Common myeloid progenitor, CD34-positive (primary cell): ENCODE results near the gene CIC.
"Not testable (repeated sequence)": the region's sequence is repeated elsewhere in the genome, so short reads cannot be mapped to it uniquely, and the experiment has no call there.

Experiments used
- CTCF ChIA-PET: fragments of 350-600 bp; sonication (Branson Sonifier 250); formaldehyde crosslinking; loops from one replicate; lab custom pipeline; 2021; ENCODE audit warnings: antibody characterized with exemption; lab: Charles Lee
- POLR2A ChIA-PET: fragments of 350-600 bp; sonication (Branson Sonifier 250); formaldehyde crosslinking; loops from one replicate; lab custom pipeline; 2021; ENCODE audit warnings: antibody characterized with exemption; lab: Charles Lee
- DNase-seq, 3 donors: peaks; one replicate each; pipeline versions ENCODE4 v3.0.0 to v3.0.0-alpha.2; 2013
- H3K27ac ChIP-seq, 2 experiments: 1 replicate in 1 of 2; 2 replicates in 1 of 2; pipeline ENCODE4 v1.7.0; 2013; ENCODE audit warnings: inconsistent platforms in 2 of 2, low read length in 2 of 2, mild to moderate bottlenecking in 2 of 2, low read depth in 1 of 2, moderate library complexity in 1 of 2; ENCODE audit not compliant: severe bottlenecking in 2 of 2, insufficient read depth in 1 of 2, poor library complexity in 1 of 2
- H3K27me3 ChIP-seq, 5 experiments: replicated peaks in 2 of 5; 1 replicate in 3 of 5; 2 replicates in 2 of 5; pipeline versions ENCODE4 v1.6.1 to v1.7.0; 2013; ENCODE audit warnings: low read length in 4 of 5, mild to moderate bottlenecking in 2 of 5, moderate library complexity in 2 of 5, inconsistent platforms in 1 of 5; ENCODE audit not compliant: insufficient read depth in 5 of 5, control insufficient read depth in 4 of 5
- H3K36me3 ChIP-seq, 4 experiments: 1 replicate in 2 of 4; 2 replicates in 2 of 4; pipeline versions ENCODE4 v1.6.1 to v1.7.0; 2013; ENCODE audit warnings: low read length in 3 of 4, control low read depth in 1 of 4, mild to moderate bottlenecking in 1 of 4; ENCODE audit not compliant: control insufficient read depth in 4 of 4, insufficient read depth in 4 of 4
- H3K4me1 ChIP-seq, 4 experiments: 1 replicate in 3 of 4; 2 replicates in 1 of 4; pipeline versions ENCODE4 v1.6.1 to v1.7.1; 2013; ENCODE audit warnings: low read length in 3 of 4, mild to moderate bottlenecking in 3 of 4, control low read depth in 1 of 4, inconsistent platforms in 1 of 4, moderate library complexity in 1 of 4; ENCODE audit not compliant: control insufficient read depth in 4 of 4, insufficient read depth in 4 of 4; ENCODE audit errors: control extremely low read depth in 1 of 4
- H3K4me3 ChIP-seq, 7 experiments: 1 replicate in 4 of 7; 2 replicates in 3 of 7; pipeline versions ENCODE4 v1.5.1 to v1.7.0; 2013; ENCODE audit warnings: mild to moderate bottlenecking in 7 of 7, low read length in 6 of 7, moderate library complexity in 6 of 7, inconsistent platforms in 2 of 7, low read depth in 2 of 7, control low read depth in 1 of 7; ENCODE audit not compliant: insufficient read depth in 4 of 7, control insufficient read depth in 1 of 7; ENCODE audit errors: extremely low read depth in 1 of 7
- H3K9me3 ChIP-seq, 5 experiments: 1 replicate in 4 of 5; 2 replicates in 1 of 5; pipeline versions ENCODE4 v1.6.1 to v1.7.1; 2013; ENCODE audit warnings: low read length in 4 of 5, mild to moderate bottlenecking in 2 of 5, inconsistent platforms in 1 of 5, low read depth in 1 of 5, moderate library complexity in 1 of 5; ENCODE audit not compliant: control insufficient read depth in 4 of 5, insufficient read depth in 2 of 5; ENCODE audit errors: control extremely low read depth in 1 of 5
- WGBS: methylation state at CpG from one replicate; pipeline ENCODE4 v1.1.5; 2013; ENCODE audit not compliant: insufficient coverage; 5-methylcytosine and 5-hydroxymethylcytosine counted together

CIC gene

GRCh38 chr19:42254850-42255765 is 13.9 kb upstream of the CIC start, which contains the start of gene ERF:
Gene ERF, minus strand, starts transcription at chr19:42255128. Its CDS starts 129 bp downstream, at chr19:42254999.
- WGBS: 0% methylated on average over 22 of the region's 75 CpGs
- peak within 1 kb of the TSS; percentile 84 to 96 (median 89) for H3K4me3 ChIP-seq
- H3K36me3 ChIP-seq: peaks cover 0 to under 1% (median under 1%) of the 10 kb centered on the region in 4 experiments
- DNase-seq: peak; percentile 89 to 95 (median 94)
- POLR2A ChIA-PET: interaction anchor here (0.8 to 1.5 kb wide), 4 partner anchors 12 to 16 kb away, joined by 3 to 4 read pairs (median 4); partner anchors contain the start of gene CIC
- peak within 1 kb of the TSS; percentile 74 to 89 for H3K27ac ChIP-seq
- peaks cover 0 to 45% (median 41%) of the 10 kb centered on the region in 4 experiments for H3K4me1 ChIP-seq
- CTCF ChIA-PET: interaction anchor here (0.6 to 3.0 kb wide), 4 partner anchors 12 to 304 kb away, joined by 3 to 13 read pairs (median 4); no protein-coding TSS in a partner anchor
- no peaks in the 10 kb centered on the region for H3K9me3 ChIP-seq
- no peaks in the 10 kb centered on the region for H3K27me3 ChIP-seq

GRCh38 chr19:42255766-42256745 is 13.0 kb upstream of the CIC start:
- Histone ChIP-seq H3K27ac (no peak overlapping the region), H3K36me3 (no peaks in the 10 kb centered on the region)
- 10% methylated on average over 33 of the region's 38 CpGs for WGBS

GRCh38 chr19:42257842-42258241 is 11.2 kb upstream of the CIC start:
- H3K36me3 ChIP-seq, POLR2A ChIA-PET, H3K27ac ChIP-seq, H3K9me3 ChIP-seq, H3K27me3 ChIP-seq, DNase-seq, H3K4me3 ChIP-seq: not testable (repeated sequence)
- peaks cover 0 to 18% (median 14%) of the 10 kb centered on the region in 4 experiments for H3K4me1 ChIP-seq
- CTCF ChIA-PET: interaction anchor here (3.0 kb wide), 1 partner anchor 21 kb away, joined by 13 read pairs; no protein-coding TSS in a partner anchor
- WGBS: 100% methylated on average over 1 of the region's 3 CpGs

More at GRCh38 chr19:42255766-42256745, 13.0 kb upstream of the CIC start:
- DNase-seq: no peak
- ChIA-PET CTCF (interaction anchor here (0.6 to 3.0 kb wide), 5 partner anchors 11 to 305 kb away, joined by 3 to 13 read pairs (median 3); no protein-coding TSS in a partner anchor), POLR2A (interaction anchor here (0.8 to 1.5 kb wide), 4 partner anchors 11 to 15 kb away, joined by 3 to 4 read pairs (median 4); partner anchors contain the start of gene CIC)
- Histone ChIP-seq H3K4me1 (peaks cover 0 to 36% (median 31%) of the 10 kb centered on the region in 4 experiments), H3K9me3 (no peaks in the 10 kb centered on the region), H3K4me3 (peak overlapping the region; percentile 39 to 96 (median 71)), H3K27me3 (no peaks in the 10 kb centered on the region)

- ChIA-PET POLR2A (interaction anchor here (0.5 kb wide), 1 partner anchor 1515 kb away, joined by 4 read pairs; no protein-coding TSS in a partner anchor), CTCF (interaction anchor here (1.1 to 1.4 kb wide), 2 partner anchors 11 kb away, joined by 3 to 4 read pairs; no protein-coding TSS in a partner anchor)
- Histone ChIP-seq H3K4me1 (no peaks in the 10 kb centered on the region), H3K27ac (no peak overlapping the region), H3K9me3 (no peaks in the 10 kb centered on the region), H3K4me3 (no peak overlapping the region), H3K27me3 (no peaks in the 10 kb centered on the region), H3K36me3 (no peaks in the 10 kb centered on the region)
- no CpG with 5 or more reads among the region's 3 CpGs for WGBS
- DNase-seq: no peak
Observed at GRCh38 chr19:42261763-42262162, 7.3 kb upstream of the CIC start.

GRCh38 chr19:42266105-42266504 is 2.9 kb upstream of the CIC start:
- ChIA-PET CTCF (interaction anchor here (0.9 kb wide), 1 partner anchor 22 kb away, joined by 3 read pairs; no protein-coding TSS in a partner anchor), POLR2A (interaction anchor here (0.6 kb wide), 2 partner anchors 1292 to 1489 kb away, joined by 4 to 5 read pairs; no protein-coding TSS in a partner anchor)
- not testable (repeated sequence) for H3K4me3 ChIP-seq, H3K36me3 ChIP-seq, H3K27me3 ChIP-seq, H3K27ac ChIP-seq, DNase-seq, H3K9me3 ChIP-seq
- 100% methylated on average over 2 of the region's 4 CpGs for WGBS
- H3K4me1 ChIP-seq: peaks cover 7 to 25% (median 24%) of the 10 kb centered on the region in 4 experiments

- POLR2A ChIA-PET: interaction anchor here (0.7 kb wide), 2 partner anchors 11 to 12 kb away, joined by 3 read pairs; partner anchors contain the start of gene ERF
- not testable (repeated sequence) for DNase-seq, H3K27me3 ChIP-seq, H3K36me3 ChIP-seq, H3K9me3 ChIP-seq, H3K27ac ChIP-seq
- 100% methylated on average over 6 of the region's 25 CpGs for WGBS
- CTCF ChIA-PET: interaction anchor here (0.9 to 1.0 kb wide), 2 partner anchors 11 to 21 kb away, joined by 3 read pairs; no protein-coding TSS in a partner anchor
- H3K4me3 ChIP-seq: peak overlapping the region in 2 of 7 experiments; percentile 83 to 93
- peaks cover 7 to 35% (median 33%) of the 10 kb centered on the region in 4 experiments for H3K4me1 ChIP-seq
Observed at GRCh38 chr19:42266928-42267603, 2.0 kb upstream of the CIC start.
